Epithelial cell of esophagus (primary cell): ENCODE results near the gene GTPBP6.
"Not testable (repeated sequence)": the region's sequence is repeated elsewhere in the genome, so short reads cannot be mapped to it uniquely, and the experiment has no call there.

Experiments
- DNase-seq: peaks from one replicate; pipeline ENCODE4 v3.0.0; 2010; ENCODE audit warnings: low read depth
- H3K4me3 ChIP-seq: 2 replicates; pipeline ENCODE4 v1.5.1; 2011; ENCODE audit warnings: mild to moderate bottlenecking, low read length, control low read depth
- TF ChIP-seq, protein P1 (sequence below): IDR thresholded peaks from 2 replicates; pipeline ENCODE4 v1.5.1; 2011; ENCODE audit warnings: low read depth, mild to moderate bottlenecking, low read length, control low read depth, inconsistent platforms; ENCODE audit not compliant: insufficient read depth; ENCODE audit errors: missing control alignments

The GTPBP6 gene

DNA sequence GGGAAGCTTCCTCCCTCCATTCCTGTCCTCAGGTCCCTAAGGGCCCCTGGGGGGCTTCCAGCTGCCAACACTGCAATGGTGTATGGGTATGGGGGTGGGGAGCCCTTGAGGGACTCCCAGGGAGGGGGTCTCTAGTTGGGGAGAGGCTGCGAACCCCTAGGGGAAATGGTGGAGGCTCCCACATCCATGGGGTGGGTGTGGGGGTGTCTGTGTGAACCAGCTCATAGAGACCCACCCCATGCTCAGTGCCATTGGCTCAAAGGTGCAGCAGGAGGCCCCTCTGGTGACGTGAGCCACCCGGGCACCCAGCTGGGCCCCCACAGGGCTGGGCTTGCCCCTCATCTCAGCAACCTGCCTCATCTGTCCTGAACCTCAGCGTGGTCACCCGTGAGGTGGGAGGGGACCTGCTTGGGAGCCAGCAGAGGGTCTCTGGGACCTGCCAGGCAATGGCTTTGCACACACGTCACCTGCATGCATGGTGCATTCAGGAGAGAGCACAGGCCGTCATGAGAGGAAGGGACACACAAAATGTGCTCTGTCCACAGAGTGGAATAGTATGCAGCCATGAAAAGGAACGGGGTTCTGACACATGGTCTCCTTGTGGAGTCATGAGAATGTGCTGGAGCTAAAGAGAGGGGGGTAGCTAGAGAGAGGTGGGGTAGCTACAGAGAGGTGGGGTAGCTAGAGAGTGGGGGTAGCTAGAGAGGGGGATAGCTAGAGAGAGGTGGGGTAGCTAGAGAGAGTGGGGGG is 60.1 kb downstream of the GTPBP6 start:
- no peak for DNase-seq
- TF ChIP-seq, protein P1, sequence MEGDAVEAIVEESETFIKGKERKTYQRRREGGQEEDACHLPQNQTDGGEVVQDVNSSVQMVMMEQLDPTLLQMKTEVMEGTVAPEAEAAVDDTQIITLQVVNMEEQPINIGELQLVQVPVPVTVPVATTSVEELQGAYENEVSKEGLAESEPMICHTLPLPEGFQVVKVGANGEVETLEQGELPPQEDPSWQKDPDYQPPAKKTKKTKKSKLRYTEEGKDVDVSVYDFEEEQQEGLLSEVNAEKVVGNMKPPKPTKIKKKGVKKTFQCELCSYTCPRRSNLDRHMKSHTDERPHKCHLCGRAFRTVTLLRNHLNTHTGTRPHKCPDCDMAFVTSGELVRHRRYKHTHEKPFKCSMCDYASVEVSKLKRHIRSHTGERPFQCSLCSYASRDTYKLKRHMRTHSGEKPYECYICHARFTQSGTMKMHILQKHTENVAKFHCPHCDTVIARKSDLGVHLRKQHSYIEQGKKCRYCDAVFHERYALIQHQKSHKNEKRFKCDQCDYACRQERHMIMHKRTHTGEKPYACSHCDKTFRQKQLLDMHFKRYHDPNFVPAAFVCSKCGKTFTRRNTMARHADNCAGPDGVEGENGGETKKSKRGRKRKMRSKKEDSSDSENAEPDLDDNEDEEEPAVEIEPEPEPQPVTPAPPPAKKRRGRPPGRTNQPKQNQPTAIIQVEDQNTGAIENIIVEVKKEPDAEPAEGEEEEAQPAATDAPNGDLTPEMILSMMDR: no peak
- H3K4me3 ChIP-seq: no peak overlapping the region

DNA sequence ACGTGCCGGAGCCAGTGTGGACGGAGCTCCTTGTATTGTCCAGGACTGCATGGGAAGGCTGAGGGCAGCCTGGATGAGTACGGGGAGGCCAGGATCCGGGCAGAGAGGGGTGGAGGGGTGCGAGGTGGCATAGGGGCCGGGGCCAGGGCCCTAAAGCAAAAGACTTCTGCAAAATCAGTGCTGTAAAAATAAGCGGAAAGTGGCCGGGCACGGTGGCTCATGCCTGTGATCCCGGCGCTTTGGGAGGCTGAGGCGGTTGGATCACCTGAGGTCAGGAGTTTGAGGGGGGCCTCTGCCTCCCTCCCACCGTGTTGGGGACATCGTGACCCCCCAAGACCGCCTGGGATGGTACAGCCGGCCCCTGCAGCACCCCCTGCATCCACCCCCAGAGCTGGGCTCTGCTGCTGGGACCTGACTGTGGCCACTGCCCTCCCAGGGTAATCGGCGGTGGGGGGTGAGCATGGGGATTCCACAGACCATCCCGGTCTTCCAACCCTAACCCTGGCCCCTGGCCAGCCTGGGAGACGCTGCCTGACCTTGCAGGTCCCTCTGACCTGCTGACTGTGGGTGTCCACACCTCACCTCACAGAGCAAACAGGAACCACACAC is 60.8 kb downstream of the GTPBP6 start:
- H3K4me3 ChIP-seq: no peak overlapping the region
- TF ChIP-seq, protein P1: no peak
- no peak for DNase-seq

DNA sequence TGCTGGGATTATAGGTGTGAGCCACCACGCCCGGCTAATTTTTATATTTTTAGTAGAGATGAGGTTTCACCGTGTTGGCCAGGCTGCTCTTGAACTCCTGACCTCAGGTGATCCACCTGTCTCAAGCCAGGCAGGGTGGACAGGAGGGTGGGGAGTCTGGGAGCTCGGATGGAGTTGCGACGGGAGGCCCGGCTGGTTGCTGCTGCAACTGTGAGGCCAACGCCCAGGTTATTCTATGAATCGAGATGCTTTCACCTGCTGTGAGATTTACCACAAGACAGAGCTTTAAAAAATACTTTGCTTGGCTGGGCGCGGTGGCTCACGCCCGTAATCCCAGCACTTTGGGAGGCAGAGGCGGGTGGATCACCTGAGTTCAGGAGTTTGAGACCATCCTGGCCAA is 61.5 kb downstream of the GTPBP6 start:
- not testable (repeated sequence) for H3K4me3 ChIP-seq

DNA sequence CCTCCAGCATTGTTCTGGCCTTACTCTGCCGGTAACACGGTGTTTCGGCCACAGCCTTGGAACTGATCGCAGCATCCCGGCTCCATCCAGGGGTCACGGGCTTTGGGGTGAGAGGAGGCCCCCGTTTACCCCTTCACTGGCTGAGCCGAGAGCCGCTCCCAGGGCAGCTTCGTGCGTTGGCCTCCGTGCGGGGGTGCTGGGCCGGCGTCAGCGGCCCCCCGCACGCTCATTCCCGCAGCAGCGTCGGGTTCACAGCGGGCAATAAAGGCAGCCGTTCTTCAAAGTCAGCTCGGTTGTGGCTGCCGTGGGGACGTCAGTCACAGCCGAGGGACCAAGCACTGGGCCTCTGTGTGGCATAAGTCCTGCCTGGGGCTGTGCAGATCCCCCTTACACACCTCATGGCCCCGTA is 62.7 kb downstream of the GTPBP6 start:
- no peak for DNase-seq
- TF ChIP-seq, protein P1: no peak
- no peak overlapping the region for H3K4me3 ChIP-seq

More for the DNA sequence above, 61.5 kb downstream of the GTPBP6 start:
- not testable (repeated sequence) for DNase-seq
